Kidney capillary endothelial cell (primary cell): Measurements from ENCODE around the gene HEATR5A.
"Not testable (repeated sequence)": the region's sequence is repeated elsewhere in the genome, so short reads cannot be mapped to it uniquely, and the experiment has no call there.

ENCODE experiments used
- DNase-seq: peaks from one replicate; pipeline ENCODE4 v3.0.0-alpha.2; 2018; ENCODE audit warnings: low spot score

The HEATR5A gene

GRCh38 chr14:31329876-31330521, 90.4 kb downstream of the HEATR5A start:
- DNase-seq: not testable (repeated sequence)

- DNase-seq: peak; percentile 10
Observed at GRCh38 chr14:31326111-31326510, 94.2 kb downstream of the HEATR5A start.

- no peak for DNase-seq
Observed at GRCh38 chr14:31323419-31323818, 96.9 kb downstream of the HEATR5A start.

GRCh38 chr14:31320922-31321766, 99.2 kb downstream of the HEATR5A start:
- DNase-seq: no peak

- DNase-seq: no peak
Observed at GRCh38 chr14:31320216-31320615, 100.1 kb downstream of the HEATR5A start.

GRCh38 chr14:31319701-31320100, 100.6 kb downstream of the HEATR5A start:
- no peak for DNase-seq

GRCh38 chr14:31312934-31313333, 107.4 kb downstream of the HEATR5A start:
- DNase-seq: no peak

- not testable (repeated sequence) for DNase-seq
Observed at GRCh38 chr14:31312370-31312769, 108.0 kb downstream of the HEATR5A start.

- no peak for DNase-seq
Observed at GRCh38 chr14:31307618-31308017, 112.7 kb downstream of the HEATR5A start.

GRCh38 chr14:31307198-31307597, 113.2 kb downstream of the HEATR5A start:
- DNase-seq: no peak

GRCh38 chr14:31303654-31304053, 116.7 kb downstream of the HEATR5A start:
- no peak for DNase-seq

GRCh38 chr14:31300883-31301282, 119.5 kb downstream of the HEATR5A start:
- no peak for DNase-seq

GRCh38 chr14:31300296-31300695, 120.1 kb downstream of the HEATR5A start:
- DNase-seq: no peak

GRCh38 chr14:31297701-31298344, 122.5 kb downstream of the HEATR5A start:
- DNase-seq: no peak

- no peak for DNase-seq
Observed at GRCh38 chr14:31297112-31297511, 123.2 kb downstream of the HEATR5A start.

GRCh38 chr14:31294746-31295405, 125.5 kb downstream of the HEATR5A start:
- DNase-seq: peak; percentile 96

GRCh38 chr14:31292937-31293616, 127.3 kb downstream of the HEATR5A start:
- DNase-seq: peak; percentile 64

- DNase-seq: no peak
Observed at GRCh38 chr14:31291210-31291609, 129.1 kb downstream of the HEATR5A start.

GRCh38 chr14:31287294-31287972, 132.9 kb downstream of the HEATR5A start:
- DNase-seq: no peak

GRCh38 chr14:31286456-31287293, 133.7 kb downstream of the HEATR5A start:
- DNase-seq: no peak
